Activated CD8-positive, alpha-beta memory T cell treated with anti-CD3 and anti-CD28 coated beads, Interleukin-2, amount 50 U/mL, for 1 hour (primary cell): Measurements from ENCODE around the gene NFIX.

Experiments
- DNase-seq: peaks from one replicate; pipeline ENCODE4 v3.0.0-alpha.2; 2020; ENCODE audit errors: extremely low read depth

The NFIX gene

DNA sequence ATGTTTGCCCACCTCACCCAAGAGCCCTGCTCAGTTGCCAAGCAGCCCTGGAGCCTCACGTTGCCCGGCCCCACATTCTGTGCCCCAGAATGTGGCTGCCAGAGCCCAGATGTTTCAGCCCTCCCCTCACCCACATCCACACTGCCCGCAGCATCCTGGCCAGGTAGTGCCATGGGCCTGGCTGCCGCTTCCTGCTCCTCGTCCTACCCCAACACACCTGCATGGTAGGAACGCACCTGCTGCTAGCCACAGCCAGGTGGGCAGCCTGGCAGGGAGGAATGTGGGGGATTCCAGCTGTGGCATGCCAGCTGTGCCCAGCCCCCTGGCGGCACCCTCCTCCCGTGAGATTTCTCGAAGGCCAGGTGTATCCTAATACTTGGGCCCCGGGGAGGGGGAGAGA is 7.5 kb upstream of the NFIX start:
- DNase-seq = no peak

DNA sequence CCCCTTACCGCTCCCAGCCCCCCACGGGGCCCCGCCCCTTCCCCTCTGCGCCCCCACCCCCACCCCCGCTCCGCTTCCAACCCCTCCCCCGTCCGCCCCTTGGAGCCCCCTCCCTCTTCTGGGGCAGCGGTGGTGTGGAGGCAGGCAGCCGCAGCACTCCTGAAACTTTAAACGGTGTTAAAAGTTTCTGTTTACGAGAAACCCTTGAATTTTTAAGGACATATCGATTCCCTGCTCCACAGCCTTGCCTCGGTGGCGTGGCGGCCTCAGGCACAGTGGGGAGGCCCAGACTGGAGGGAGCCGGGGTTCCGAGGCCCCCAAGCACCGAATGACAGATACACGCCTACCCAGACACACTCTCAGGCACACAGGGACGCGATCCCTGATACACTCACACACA is 4.8 kb upstream of the NFIX start:
- DNase-seq = no peak

- no peak for DNase-seq
Observed at GRCh38 chr19:12990853-12991252, 4.4 kb upstream of the NFIX start.

- no peak for DNase-seq
Observed at GRCh38 chr19:12991296-12991695, 4.0 kb upstream of the NFIX start.

GRCh38 chr19:12992729-12993128 is 2.5 kb upstream of the NFIX start:
- DNase-seq = no peak

GRCh38 chr19:12993562-12993961 is 1.7 kb upstream of the NFIX start:
- DNase-seq = no peak

DNA sequence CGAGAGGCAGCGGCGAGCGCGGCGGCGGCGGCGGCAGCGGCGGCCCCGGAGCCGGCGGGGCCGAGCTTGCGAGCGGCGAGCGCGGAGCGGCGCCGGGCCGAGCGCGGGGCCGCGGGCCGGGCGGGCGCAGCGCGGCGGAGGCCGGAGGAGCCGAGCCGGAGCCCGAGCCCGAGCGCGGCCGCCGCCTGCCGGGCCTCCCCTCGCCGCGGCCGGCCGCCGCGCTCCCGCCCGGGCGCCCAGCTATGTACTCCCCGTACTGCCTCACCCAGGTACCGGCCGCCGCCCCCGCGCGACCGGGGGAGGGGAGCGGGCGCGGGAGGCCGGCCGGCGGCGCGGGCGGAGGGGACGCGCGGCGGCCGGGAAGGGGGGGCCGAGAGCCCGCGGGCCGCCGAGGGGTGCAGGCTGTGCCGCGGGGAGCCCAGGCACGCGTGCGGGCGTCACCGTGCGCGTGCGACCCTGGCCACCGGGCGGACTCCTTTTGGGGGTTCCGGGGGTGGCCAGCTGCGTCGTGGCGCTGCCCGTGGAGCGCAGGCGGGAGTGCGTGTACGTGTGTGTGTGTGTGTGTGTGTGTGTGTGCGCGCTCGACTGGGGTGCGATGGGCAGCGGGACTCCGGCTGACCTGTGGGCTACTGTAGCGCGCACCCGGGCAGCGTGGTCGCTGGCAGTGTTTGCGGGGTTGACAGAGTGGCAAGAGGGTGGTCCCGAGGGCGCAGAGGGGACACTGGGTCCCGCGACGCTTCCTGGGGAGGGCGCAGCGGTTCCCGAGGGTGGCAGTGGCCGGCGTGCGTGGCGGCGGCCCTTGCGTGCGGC is 526 bp downstream of the NFIX start:
- DNase-seq = no peak

DNA sequence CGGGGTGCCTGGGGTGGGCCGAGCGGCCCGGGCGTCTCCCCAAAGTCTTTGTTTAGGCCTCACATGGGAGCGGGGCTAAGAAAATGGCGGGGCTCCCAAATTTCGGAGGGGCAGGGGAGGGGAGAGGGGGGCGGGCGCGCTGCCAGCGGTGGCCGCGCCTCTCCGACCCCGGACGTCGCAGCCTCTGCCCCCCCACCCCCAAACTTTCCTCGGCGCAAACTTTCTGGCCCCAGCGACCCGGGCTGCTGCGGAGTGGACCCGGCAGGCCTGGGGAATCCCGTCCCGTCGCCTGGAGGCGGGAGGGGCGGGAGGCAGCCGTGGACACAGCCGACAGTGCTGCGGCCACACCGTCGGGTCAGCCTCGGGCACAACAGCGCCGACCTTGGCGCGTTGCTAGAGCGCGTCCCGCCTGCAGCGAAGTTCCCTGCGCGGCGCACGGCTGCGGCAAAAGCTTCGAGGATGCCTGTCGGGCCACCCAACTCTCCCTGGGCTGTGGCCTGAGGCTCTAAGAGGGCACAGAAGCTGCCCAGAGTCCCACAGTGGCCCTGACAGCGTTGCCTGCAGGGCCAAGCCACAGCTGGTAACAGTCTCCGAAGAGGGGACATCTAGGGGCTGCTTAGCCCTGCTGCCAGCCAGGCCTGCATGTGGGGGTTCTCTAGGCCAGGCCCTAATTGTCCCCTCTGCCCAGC is 1.3 kb downstream of the NFIX start:
- DNase-seq = no peak

GRCh38 chr19:12997179-12997966 is 2.1 kb downstream of the NFIX start:
- no peak for DNase-seq

- no peak for DNase-seq
Observed at GRCh38 chr19:12997967-12998940, 3.0 kb downstream of the NFIX start.

DNA sequence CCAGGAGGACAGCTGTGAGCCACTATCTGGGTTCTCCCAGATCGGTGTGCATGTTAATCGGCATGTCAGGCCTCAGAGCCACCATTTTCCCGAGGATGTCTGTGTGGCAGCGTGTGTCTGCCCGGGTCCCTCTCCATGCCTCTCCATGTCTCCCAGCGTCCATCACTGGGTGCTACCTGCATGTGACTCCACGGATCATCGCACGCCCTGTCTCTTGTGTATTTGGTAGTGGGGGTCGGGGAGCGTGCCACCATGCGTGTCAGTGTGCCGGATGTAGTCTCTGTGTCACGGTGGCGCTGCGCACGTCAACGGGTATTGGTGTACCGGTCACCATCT is 5.9 kb downstream of the NFIX start:
- no peak for DNase-seq

GRCh38 chr19:13001502-13002165 is 6.4 kb downstream of the NFIX start:
- no peak for DNase-seq

GRCh38 chr19:13002166-13002898 is 7.1 kb downstream of the NFIX start:
- DNase-seq = no peak

GRCh38 chr19:13003081-13003480 is 7.8 kb downstream of the NFIX start:
- no peak for DNase-seq

GRCh38 chr19:13004273-13004672 is 9.0 kb downstream of the NFIX start:
- no peak for DNase-seq

DNA sequence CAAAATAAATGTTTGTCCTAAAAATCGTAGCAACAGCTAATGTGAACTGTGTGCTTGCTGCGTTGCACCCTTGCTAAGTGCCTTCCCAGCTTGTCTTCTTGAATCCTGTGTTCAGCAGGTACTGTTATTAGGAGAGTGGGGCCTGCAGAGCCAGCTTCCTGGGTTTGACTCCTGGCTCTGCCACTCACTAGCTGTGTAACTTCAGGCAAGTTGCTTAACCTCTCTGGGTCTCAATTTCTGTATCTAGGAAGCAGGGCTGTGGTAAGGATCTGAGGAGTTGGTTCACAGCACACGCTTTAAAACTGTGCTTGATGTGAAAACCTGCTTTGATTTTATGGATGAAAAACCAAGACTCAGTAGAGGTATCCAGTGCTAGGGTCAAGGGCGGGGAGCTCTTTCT is 10.0 kb downstream of the NFIX start:
- no peak for DNase-seq

DNA sequence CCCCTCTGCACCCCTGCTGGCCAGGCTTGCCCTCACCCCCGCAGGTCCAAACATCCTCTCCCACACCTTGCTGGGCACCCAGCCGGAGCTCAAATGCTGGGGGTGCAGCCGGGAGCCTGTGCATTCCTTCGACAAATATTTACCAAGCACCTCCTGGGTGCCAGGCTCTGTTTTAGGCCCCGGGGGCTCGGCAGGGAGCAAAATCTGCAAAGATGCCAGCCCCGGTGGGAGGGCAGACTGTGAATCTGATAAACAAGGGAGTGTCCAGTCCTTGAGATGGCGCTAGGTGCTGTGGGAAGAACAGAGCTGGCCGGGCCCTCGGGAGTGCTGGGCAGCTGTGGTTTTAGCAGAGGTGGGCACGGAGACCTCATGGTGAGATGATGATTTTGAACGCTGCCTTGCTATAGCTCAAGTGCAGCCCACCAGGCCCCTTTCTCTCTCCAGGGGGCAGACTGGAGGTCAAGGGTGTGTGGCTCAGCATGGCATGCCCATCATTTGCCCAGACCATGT is 10.6 kb downstream of the NFIX start:
- no peak for DNase-seq

GRCh38 chr19:13006431-13007281 is 11.4 kb downstream of the NFIX start:
- no peak for DNase-seq
